Activated B cell treated with CpG ODN at 0.5 μM for 24 hours (primary cell): ENCODE results near the gene MCM7. TPM values are rescaled to one million over a fixed set of nuclear protein-coding genes. Genes with fewer than 3 reads are reported as not detected.
A peak's percentile ranks its signal among the peaks of the same experiment; 100 is the strongest.

Source experiments
- ATAC-seq: fragments of 200-7000 bp; cut with Tn5 transposase; one replicate; pipeline ENCODE4 v1.10.0; 2021; ENCODE audit warnings: low read depth, mild to moderate bottlenecking, moderate library complexity
- CTCF ChIA-PET: fragments of 350-600 bp; sonication (Branson Sonifier 250); formaldehyde crosslinking; loops from one replicate; lab custom pipeline; 2021; ENCODE audit warnings: antibody characterized with exemption; lab: Charles Lee
- POLR2A ChIA-PET: fragments of 350-600 bp; sonication (Branson Sonifier 250); formaldehyde crosslinking; loops from one replicate; lab custom pipeline; 2021; ENCODE audit warnings: antibody characterized with exemption; lab: Charles Lee
- DNase-seq: peaks from one replicate; pipeline ENCODE4 v3.0.0; 2022
- H3K27ac Mint-ChIP-seq: one replicate; pipeline ENCODE4 v1.8.0; 2020; ENCODE audit warnings: mixed read lengths
- H3K27me3 Mint-ChIP-seq: one replicate; pipeline ENCODE4 v1.8.0; 2021; ENCODE audit warnings: mixed read lengths
- H3K36me3 Mint-ChIP-seq: one replicate; pipeline ENCODE4 v1.8.0; 2021; ENCODE audit warnings: low read depth, mixed read lengths
- H3K4me1 Mint-ChIP-seq: one replicate; pipeline ENCODE4 v1.8.0; 2021; ENCODE audit warnings: mixed read lengths
- H3K4me3 Mint-ChIP-seq: one replicate; pipeline ENCODE4 v1.8.0; 2020; ENCODE audit warnings: mild to moderate bottlenecking, mixed read lengths
- H3K9me3 Mint-ChIP-seq: one replicate; pipeline ENCODE4 v1.8.0; 2020; ENCODE audit warnings: mixed read lengths
- CTCF ChIP-seq: fragments of 200-600 bp; IDR thresholded peaks from one replicate; pipeline ENCODE4 v1.8.0; 2022; ENCODE audit warnings: antibody characterized with exemption, mild to moderate bottlenecking
- intact Hi-C: fragments of 100-400 bp; cut with micrococcal nuclease; formaldehyde crosslinking; loops from one replicate; pipeline ENCODE4 v1.15.1; 2024
- total RNA-seq: library from RNA; stranded (reverse); gene quantifications from 2 replicates; pipeline ENCODE4 v1.2.3, GENCODE V29; 2022

MCM7 gene
- total RNA-seq, 1 donor from 2014 or later = 99.7 TPM

GRCh38 chr7:100082978-100083377, 18.2 kb downstream of the MCM7 start:
- H3K9me3 Mint-ChIP-seq = no peaks in the 10 kb centered on the region

DNA sequence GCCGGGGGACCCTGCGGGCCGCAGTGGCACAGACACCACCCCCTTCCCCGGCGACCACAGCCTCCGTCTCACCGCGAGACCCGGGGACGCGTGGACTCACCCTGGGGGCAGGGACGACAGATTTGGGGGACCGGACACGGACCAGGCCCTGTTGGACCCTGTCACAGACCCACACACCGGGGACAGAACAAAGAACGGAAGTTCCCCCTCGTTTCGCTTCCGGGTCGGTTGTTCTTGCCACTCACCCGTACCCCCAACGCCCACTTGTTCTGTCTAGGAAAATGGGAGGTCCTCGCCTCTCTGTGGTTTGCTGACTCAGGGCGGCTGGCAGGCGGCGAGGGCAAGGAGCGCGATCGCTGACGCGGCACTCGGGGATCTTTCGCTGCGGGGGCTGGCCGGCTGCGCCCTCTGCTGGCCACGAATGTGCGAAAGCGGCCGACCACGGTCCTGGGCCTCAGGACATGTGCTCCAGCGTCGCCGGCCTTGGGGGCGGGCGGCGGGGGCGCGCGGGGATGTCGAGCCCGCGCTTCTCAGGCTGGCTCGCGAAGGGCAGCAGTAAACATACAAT, 19.6 kb downstream of the MCM7 start, which contains the start of gene ZNF3:
TSS of gene ZNF3 (minus strand) at position 189 of the 568 bp plus-strand sequence. CDS start 4,366 bp downstream, outside the sequence.
- peaks cover 34% of the 10 kb centered on the region for H3K4me1 Mint-ChIP-seq

More at GRCh38 chr7:100082978-100083377, 18.2 kb downstream of the MCM7 start:
- CTCF ChIA-PET = interaction anchor here (0.8 to 1.3 kb wide), 6 partner anchors 19 to 164 kb away, joined by 3 to 5 read pairs (median 3); partner anchors contain the start of gene MBLAC1
- intact Hi-C loops = loop anchor here (1.0 to 10.0 kb wide), 10 partner anchors 18 to 1172 kb away; partner anchors contain the start of genes AP4M1, CNPY4, GNB2 and MCM7
- H3K27ac Mint-ChIP-seq = peak overlapping the region; percentile 91
- DNase-seq (no peak), ATAC-seq (no peak)
- POLR2A ChIA-PET = interaction anchor here (0.5 to 3.2 kb wide), 37 partner anchors 8 to 792 kb away, joined by 3 to 64 read pairs (median 4); partner anchors contain the start of genes AP4M1, FAM200A, FBXO24 and GPC2
- peak overlapping the region; percentile 89 for H3K4me3 Mint-ChIP-seq
- H3K36me3 Mint-ChIP-seq = peaks cover 19% of the 10 kb centered on the region
- H3K27me3 Mint-ChIP-seq = no peaks in the 10 kb centered on the region
- peaks cover 38% of the 10 kb centered on the region for H3K4me1 Mint-ChIP-seq
- TF ChIP-seq CTCF = no peak

GRCh38 chr7:100080907-100081534, 20.2 kb downstream of the MCM7 start:
- no peaks in the 10 kb centered on the region for H3K27me3 Mint-ChIP-seq
- no peak for ATAC-seq
- no peak for DNase-seq
- TF ChIP-seq CTCF = no peak
- H3K9me3 Mint-ChIP-seq = no peaks in the 10 kb centered on the region
- peaks cover 34% of the 10 kb centered on the region for H3K4me1 Mint-ChIP-seq
- intact Hi-C loops = loop anchor here (1.0 to 10.0 kb wide), 13 partner anchors 32 to 1174 kb away; partner anchors contain the start of genes GNB2, TRIM4, UFSP1 and ZKSCAN1
- H3K27ac Mint-ChIP-seq = peak overlapping the region; percentile 71
- CTCF ChIA-PET = interaction anchor here (1.5 kb wide), 1 partner anchor 31 kb away, joined by 4 read pairs; no protein-coding TSS in a partner anchor
- POLR2A ChIA-PET = interaction anchor here (0.6 to 3.2 kb wide), 5 partner anchors 20 to 162 kb away, joined by 3 to 64 read pairs (median 3); partner anchors contain the start of genes AP4M1, MCM7, TRIM4 and ZSCAN21
- peaks cover 32% of the 10 kb centered on the region for H3K36me3 Mint-ChIP-seq
- peak overlapping the region; percentile 89 for H3K4me3 Mint-ChIP-seq

More for the DNA sequence above, 19.6 kb downstream of the MCM7 start, which contains the start of gene ZNF3:
- POLR2A ChIA-PET = interaction anchor here (0.6 to 3.2 kb wide), 22 partner anchors 20 to 806 kb away, joined by 3 to 64 read pairs (median 4); partner anchors contain the start of genes AP4M1, FBXO24, GPC2 and LRCH4
- peak within 1 kb of the TSS; percentile 91 for H3K27ac Mint-ChIP-seq
- peaks cover 26% of the 10 kb centered on the region for H3K36me3 Mint-ChIP-seq
- peak; percentile 96 for DNase-seq
- TF ChIP-seq CTCF = peak; percentile 58
- CTCF ChIA-PET = interaction anchor here (1.0 to 1.5 kb wide), 5 partner anchors 32 to 163 kb away, joined by 3 to 5 read pairs (median 4); partner anchors contain the start of gene MBLAC1
- H3K4me3 Mint-ChIP-seq = peak within 1 kb of the TSS; percentile 89
- H3K9me3 Mint-ChIP-seq = no peaks in the 10 kb centered on the region
- no peaks in the 10 kb centered on the region for H3K27me3 Mint-ChIP-seq
- intact Hi-C loops = loop anchor here (1.0 to 10.0 kb wide), 19 partner anchors 20 to 1173 kb away; partner anchors contain the start of genes AP4M1, CNPY4, GNB2 and MCM7
- ATAC-seq = peak; percentile 80

DNA sequence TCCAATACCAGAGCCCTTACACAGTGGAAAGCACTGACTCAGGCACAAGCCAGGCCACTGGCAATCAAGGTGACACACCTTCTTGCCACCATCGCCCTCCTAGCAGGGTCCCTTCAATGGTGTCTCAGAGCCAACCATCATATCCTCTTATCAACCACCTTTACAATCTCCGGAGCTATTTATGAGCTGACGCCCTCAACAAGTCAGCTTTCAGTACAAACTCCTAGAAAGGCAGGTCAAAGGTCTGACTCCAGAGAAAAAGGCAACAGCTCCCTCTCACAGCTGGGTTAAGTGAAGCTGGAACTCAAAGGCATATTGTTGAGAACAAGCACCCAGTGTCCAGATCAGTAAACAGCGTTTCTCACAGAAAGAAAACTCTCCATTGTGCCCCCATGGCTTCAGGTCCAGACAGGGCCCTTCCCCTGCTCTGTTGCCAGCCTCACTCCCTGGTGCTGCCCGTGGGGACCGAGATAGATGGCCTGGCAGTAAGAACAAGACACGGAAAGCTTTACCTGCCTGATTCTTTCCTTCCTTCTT, 22.1 kb downstream of the MCM7 start:
- TF ChIP-seq CTCF = no peak
- ChIA-PET POLR2A (interaction anchor here (0.6 kb wide), 1 partner anchor 64 kb away, joined by 3 read pairs; the partner anchor contains the start of gene ZKSCAN1), CTCF (no interaction called here)
- Mint-ChIP-seq H3K9me3 (no peaks in the 10 kb centered on the region), H3K4me3 (no peak overlapping the region), H3K27me3 (no peaks in the 10 kb centered on the region), H3K27ac (no peak overlapping the region), H3K36me3 (peaks cover 51% of the 10 kb centered on the region), H3K4me1 (peaks cover 34% of the 10 kb centered on the region)
- DNase-seq = no peak
- intact Hi-C loops = no loop called here
- ATAC-seq = no peak
